Erythroblast (primary cell): Measurements from ENCODE around the gene CTF1.

Experiments used
- GATA1 ChIP-seq: IDR thresholded peaks from 2 replicates; pipeline ENCODE4 v1.6.1; 2011; ENCODE audit warnings: low read depth, mild to moderate bottlenecking, control low read depth, low read length, moderate library complexity
- POLR2A ChIP-seq: IDR thresholded peaks from 2 replicates; pipeline ENCODE4 v1.6.1; 2011; ENCODE audit warnings: mild to moderate bottlenecking, low read length

- TF ChIP-seq POLR2A (no peak), GATA1 (no peak)
Measured at GRCh38 chr16:30888856-30889499, 7.4 kb upstream of the CTF1 start.
